ENCODE data around the gene GATC. TPM values are rescaled to one million over a fixed set of nuclear protein-coding genes. Genes with fewer than 3 reads are reported as not detected.
A peak's percentile ranks its signal among the peaks of the same experiment; 100 is the strongest.
"Not testable (repeated sequence)": the region's sequence is repeated elsewhere in the genome, so short reads cannot be mapped to it uniquely, and the experiment has no call there.

GATC gene
- total and polyA plus RNA-seq, 2 of the 4 experiments (the other 2 are of a cell fraction), result 8.7 to 16.5 TPM

GRCh38 chr12:120444676-120445075 lies 1.6 kb upstream of the GATC start:
- Histone ChIP-seq H3K4me2 (ENCODE audit: low read depth, low read length) (no peak overlapping the region), H4K8ac (ENCODE audit: low read depth in 2 of 2, low read length in 2 of 2) (no peak overlapping the region), H2BK5ac (ENCODE audit: low read depth, low read length, poor library complexity, severe bottlenecking) (no peak overlapping the region), H3K27ac (ENCODE audit: insufficient read depth, low read length) (no peak overlapping the region), H3K4ac (ENCODE audit: low read depth, low read length) (no peak overlapping the region), H3K36me3 (ENCODE audit: control insufficient read depth, insufficient read depth, low read length) (peaks cover 13% of the 10 kb centered on the region), H2BK20ac (ENCODE audit: low read depth, low read length) (no peak overlapping the region), H3K9me3 (ENCODE audit: control insufficient read depth, insufficient read depth, low read length) (no peaks in the 10 kb centered on the region), H2AK5ac (ENCODE audit: low read depth, low read length) (no peak overlapping the region), H4K20me1 (ENCODE audit: insufficient read depth, low read length) (peaks cover 8% of the 10 kb centered on the region; the same call in 1 of the 2 replicates), H2AK9ac (replicated peaks; ENCODE audit: low read depth, low read length, poor library complexity) (no peak overlapping the region), H3K9ac (ENCODE audit: low read depth, low read length) (no peak overlapping the region), H3K56ac (ENCODE audit: extremely low read depth, insufficient read depth, low read length) (no peak overlapping the region), H3K23ac (ENCODE audit: low read depth, low read length) (no peak overlapping the region), H3K4me1 (ENCODE audit: control insufficient read depth, insufficient read depth, low read length) (peaks cover 7% of the 10 kb centered on the region), H3K14ac (replicated peaks; ENCODE audit: low read depth, low read length) (no peak overlapping the region), H2AFZ (replicated peaks; ENCODE audit: low read length, poor library complexity) (no peak overlapping the region), H3K9me1 (ENCODE audit: insufficient read depth, low read length) (no peaks in the 10 kb centered on the region), H3K18ac (ENCODE audit: low read depth, low read length) (no peak overlapping the region), H3K4me3 (ENCODE audit: insufficient read depth, low read depth, low read length) (no peak overlapping the region), H4K5ac (ENCODE audit: low read depth, low read length) (no peak overlapping the region), H2BK120ac (ENCODE audit: low read depth, low read length) (no peak overlapping the region), H3K79me1 (ENCODE audit: low read depth in 1 of 2, low read length in 2 of 2) (peaks cover 17 to 51% of the 10 kb centered on the region in 2 experiments), H4K91ac (ENCODE audit: insufficient read depth, low read depth, low read length) (no peak overlapping the region), H2BK15ac (ENCODE audit: low read depth, low read length) (no peak overlapping the region), H3K27me3 (ENCODE audit: control insufficient read depth, insufficient read depth, low read length) (no peaks in the 10 kb centered on the region)
- dilution Hi-C loops (cut with HindIII; ENCODE audit: low sequenced_read_pairs, unreplicated experiment) (no loop called here), intact Hi-C loops (cut with micrococcal nuclease) (no loop called here), in situ Hi-C loops (cut with MboI; ENCODE audit: low sequenced_read_pairs) (loop anchor here (25.0 kb wide), 1 partner anchor 107 kb away; the partner anchor contains the start of gene PLA2G1B)
- no peak for ATAC-seq (ENCODE audit: low read depth)
- no TSS peak for BruUV-seq (replicated peaks)
- no peak for DNase-seq
- CTCF ChIA-PET, result no interaction called here
- TF ChIP-seq CEBPB (IDR thresholded peaks at IDR 0.05; ENCODE audit: low read depth, low read length) (0 out of 2 replicates have a peak, but pooled peaks have one; percentile 6), POLR2A (IDR thresholded peaks at IDR 0.05; ENCODE audit: low read depth, low read length) (no peak)
- POLR2A ChIA-PET (ENCODE audit: unreplicated experiment), result no interaction called here
- WGBS, 2 experiments (ENCODE audit: extremely low coverage in 2 of 2, insufficient read length in 1 of 2), result no CpG with 5 or more reads among the region's 2 CpGs

DNA sequence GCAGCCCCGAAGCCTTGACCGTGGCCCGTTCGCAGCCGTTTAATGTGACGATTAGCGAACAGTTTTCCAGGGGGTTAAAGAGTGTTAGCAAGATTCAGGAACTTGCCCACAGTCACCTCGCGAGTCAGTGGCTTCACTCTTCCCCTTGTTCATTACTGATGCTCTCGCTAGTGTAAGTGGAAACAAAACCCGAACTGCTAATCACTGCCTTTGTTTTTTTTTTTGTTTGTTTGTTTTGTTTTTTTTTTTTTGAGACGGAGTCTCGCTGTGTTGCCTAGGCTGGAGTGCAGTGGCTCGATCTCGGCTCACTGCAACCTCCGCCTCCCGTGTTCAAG lies 567 bp downstream of the GATC start:
- dilution Hi-C loops (cut with HindIII; ENCODE audit: low sequenced_read_pairs, unreplicated experiment); DNase-seq; H3K18ac ChIP-seq (ENCODE audit: low read depth, low read length); H3K27me3 ChIP-seq (ENCODE audit: control insufficient read depth, insufficient read depth, low read length); H4K20me1 ChIP-seq (ENCODE audit: insufficient read depth, low read length); H2BK15ac ChIP-seq (ENCODE audit: low read depth, low read length); CTCF ChIA-PET; H2AK5ac ChIP-seq (ENCODE audit: low read depth, low read length); POLR2A ChIA-PET (ENCODE audit: unreplicated experiment); H3K4ac ChIP-seq (ENCODE audit: low read depth, low read length); H3K9me3 ChIP-seq (ENCODE audit: control insufficient read depth, insufficient read depth, low read length); H3K4me1 ChIP-seq (ENCODE audit: control insufficient read depth, insufficient read depth, low read length); H2BK5ac ChIP-seq (ENCODE audit: low read depth, low read length, poor library complexity, severe bottlenecking); intact Hi-C loops (cut with micrococcal nuclease); H2BK120ac ChIP-seq (ENCODE audit: low read depth, low read length); ATAC-seq (ENCODE audit: low read depth); H2BK20ac ChIP-seq (ENCODE audit: low read depth, low read length); H3K9me1 ChIP-seq (ENCODE audit: insufficient read depth, low read length); H3K56ac ChIP-seq (ENCODE audit: extremely low read depth, insufficient read depth, low read length): not testable (repeated sequence)
- in situ Hi-C loops (cut with MboI; ENCODE audit: low sequenced_read_pairs), result loop anchor here (25.0 kb wide), 1 partner anchor 110 kb away; the partner anchor contains the start of gene PLA2G1B
- Histone ChIP-seq H4K8ac (ENCODE audit: low read depth in 2 of 2, low read length in 2 of 2) (peak overlapping the region; percentile 88 to 94), H3K23ac (ENCODE audit: low read depth, low read length) (peak overlapping the region; percentile 54), H3K14ac (replicated peaks; ENCODE audit: low read depth, low read length) (peak overlapping the region; percentile 42; the same call in 1 of the 2 replicates), H3K4me3 (ENCODE audit: insufficient read depth, low read depth, low read length) (peak overlapping the region; percentile 99), H4K5ac (ENCODE audit: low read depth, low read length) (peak overlapping the region; percentile 77), H3K36me3 (ENCODE audit: control insufficient read depth, insufficient read depth, low read length) (peaks cover 10% of the 10 kb centered on the region), H2AK9ac (replicated peaks; ENCODE audit: low read depth, low read length, poor library complexity) (peak overlapping the region; percentile 78), H3K79me1 (ENCODE audit: low read depth in 1 of 2, low read length in 2 of 2) (peaks cover 21 to 46% of the 10 kb centered on the region in 2 experiments), H3K4me2 (ENCODE audit: low read depth, low read length) (peak overlapping the region; percentile 94), H3K27ac (ENCODE audit: insufficient read depth, low read length) (peak overlapping the region; percentile 87), H3K9ac (ENCODE audit: low read depth, low read length) (peak overlapping the region; percentile 90), H4K91ac (ENCODE audit: insufficient read depth, low read depth, low read length) (0 out of 2 replicates have a peak overlapping the region, but pooled peaks have one; percentile 4), H2AFZ (replicated peaks; ENCODE audit: low read length, poor library complexity) (peak overlapping the region; percentile 97)
- WGBS, 2 experiments (ENCODE audit: extremely low coverage in 2 of 2, insufficient read length in 1 of 2), result 34% methylated on average over 5 of the region's 17 CpGs; no CpG with 5 or more reads in 1 of the 2 experiments
- BruUV-seq (replicated peaks), result TSS peak; percentile 52
